Activated naive CD8-positive, alpha-beta T cell (primary cell): ENCODE results near the gene MOB3A.

ENCODE experiments used
- H3K27ac Mint-ChIP-seq: one replicate; pipeline ENCODE4 v1.8.0; 2021; ENCODE audit warnings: mixed read lengths
- H3K27me3 Mint-ChIP-seq: one replicate; pipeline ENCODE4 v1.8.0; 2021; ENCODE audit warnings: mixed read lengths
- H3K36me3 Mint-ChIP-seq: one replicate; pipeline ENCODE4 v1.8.0; 2021; ENCODE audit warnings: mixed read lengths
- H3K4me1 Mint-ChIP-seq: one replicate; pipeline ENCODE4 v1.8.0; 2021; ENCODE audit warnings: low read depth, mixed read lengths
- H3K4me3 Mint-ChIP-seq: one replicate; pipeline ENCODE4 v1.8.0; 2021; ENCODE audit warnings: mild to moderate bottlenecking, mixed read lengths
- H3K9me3 Mint-ChIP-seq: one replicate; pipeline ENCODE4 v1.8.0; 2021; ENCODE audit warnings: low read depth, mixed read lengths

The MOB3A gene

DNA sequence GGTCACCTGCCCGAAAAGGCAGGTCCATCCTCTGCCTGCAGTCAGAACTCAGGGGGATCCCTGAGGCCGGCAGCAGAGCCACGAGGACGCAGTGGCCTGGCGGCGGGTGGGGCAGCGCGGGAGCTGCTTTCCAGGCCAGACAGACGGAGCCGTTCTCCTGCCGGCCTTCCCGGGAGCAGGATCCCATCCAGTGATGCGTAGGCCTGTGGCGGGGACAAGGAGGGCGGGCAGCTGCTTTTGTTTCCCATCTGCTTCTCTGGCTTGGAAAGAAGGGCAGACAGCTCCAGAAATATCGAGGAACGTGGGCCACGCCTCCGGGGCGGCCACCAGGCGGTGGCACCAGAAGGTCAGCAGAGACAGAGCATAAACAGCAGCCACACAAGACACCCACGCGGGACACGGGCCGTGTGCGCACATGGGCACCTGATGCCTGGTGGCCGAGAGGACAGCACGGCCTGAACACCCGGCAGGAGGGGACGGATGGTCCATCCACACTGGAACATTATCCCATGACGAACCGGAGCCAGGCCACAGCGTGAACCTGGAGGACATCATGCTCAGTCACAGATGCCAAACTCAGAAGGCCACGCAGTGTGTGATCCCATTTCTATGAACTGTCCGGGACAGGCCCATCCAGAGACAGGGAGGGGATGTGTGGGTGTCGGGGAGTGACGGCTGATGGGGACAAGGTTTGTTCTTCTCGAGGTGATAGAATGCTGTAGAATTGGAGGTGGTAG is 31.2 kb downstream of the MOB3A start:
- Mint-ChIP-seq H3K27me3 (no peaks in the 10 kb centered on the region), H3K27ac (no peak overlapping the region), H3K9me3 (no peaks in the 10 kb centered on the region), H3K4me3 (no peak overlapping the region), H3K4me1 (peaks cover 21% of the 10 kb centered on the region), H3K36me3 (no peaks in the 10 kb centered on the region)

DNA sequence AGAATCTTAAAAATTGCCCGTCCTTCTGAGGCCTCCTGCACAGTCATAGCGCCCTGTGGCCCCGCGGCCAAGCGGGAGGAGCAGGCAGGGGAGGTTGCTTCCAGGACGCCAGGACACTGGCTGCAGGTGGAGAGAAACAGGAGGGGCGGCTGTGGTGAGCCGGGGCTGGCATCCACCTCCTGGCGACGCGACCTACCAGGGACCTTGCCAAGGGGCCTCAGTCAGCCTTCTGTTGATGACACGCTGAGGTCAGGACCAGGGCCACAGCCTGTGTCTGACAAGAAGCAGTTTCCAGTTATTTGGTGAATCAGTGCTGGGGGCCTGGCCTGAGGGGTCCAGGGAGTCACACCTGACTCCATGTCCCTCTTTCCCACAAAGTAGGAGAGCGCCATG is 31.7 kb downstream of the MOB3A start:
- no peaks in the 10 kb centered on the region for H3K27me3 Mint-ChIP-seq
- H3K9me3 Mint-ChIP-seq, result no peaks in the 10 kb centered on the region
- no peaks in the 10 kb centered on the region for H3K36me3 Mint-ChIP-seq
- H3K4me1 Mint-ChIP-seq, result peaks cover 18% of the 10 kb centered on the region
- H3K4me3 Mint-ChIP-seq, result no peak overlapping the region
- no peak overlapping the region for H3K27ac Mint-ChIP-seq

DNA sequence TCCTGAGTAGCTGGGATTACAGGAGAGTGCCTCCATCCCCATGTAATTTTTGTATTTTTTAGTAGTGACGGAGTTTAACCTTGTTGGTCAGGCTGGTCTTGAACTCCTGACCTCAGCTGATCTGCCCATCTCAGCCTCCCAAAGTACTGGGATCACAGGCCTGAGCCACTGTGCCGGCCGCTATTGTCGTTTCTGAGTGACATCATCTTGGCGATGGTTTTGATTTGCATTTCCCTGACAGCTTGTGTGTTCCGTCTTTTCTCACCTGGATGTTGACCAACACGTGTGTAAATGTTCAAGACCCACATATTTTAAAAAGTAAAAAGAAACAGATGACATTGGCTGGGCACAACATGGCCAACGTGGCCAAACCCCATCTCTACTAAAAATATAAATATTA is 32.3 kb downstream of the MOB3A start:
- H3K4me1 Mint-ChIP-seq, result peaks cover 22% of the 10 kb centered on the region
- no peaks in the 10 kb centered on the region for H3K27me3 Mint-ChIP-seq
- no peak overlapping the region for H3K27ac Mint-ChIP-seq
- no peaks in the 10 kb centered on the region for H3K36me3 Mint-ChIP-seq
- peak overlapping the region; percentile 49 for H3K4me3 Mint-ChIP-seq
- no peaks in the 10 kb centered on the region for H3K9me3 Mint-ChIP-seq

DNA sequence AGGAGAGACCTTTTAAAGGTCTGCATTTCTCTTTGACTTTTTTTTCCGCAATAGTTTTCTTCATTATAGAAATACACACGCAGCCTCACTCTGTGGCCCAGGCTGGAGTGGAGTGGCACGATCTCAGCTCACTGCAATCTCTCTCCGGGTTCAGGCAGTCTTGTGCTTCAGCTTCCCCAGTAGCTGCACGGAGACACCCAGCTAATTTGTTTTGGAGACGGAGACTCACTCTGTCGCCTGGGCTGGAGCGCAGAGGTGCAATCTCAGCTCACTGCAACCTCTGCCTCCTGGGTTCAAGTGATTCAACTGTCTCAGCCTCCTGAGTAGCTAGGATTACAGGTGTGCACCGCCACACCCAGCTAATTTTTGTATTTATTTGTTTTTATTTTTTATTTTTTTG is 33.4 kb downstream of the MOB3A start:
- Mint-ChIP-seq H3K9me3 (no peaks in the 10 kb centered on the region), H3K4me1 (peaks cover 31% of the 10 kb centered on the region), H3K27ac (peak overlapping the region; percentile 28), H3K27me3 (no peaks in the 10 kb centered on the region), H3K36me3 (no peaks in the 10 kb centered on the region), H3K4me3 (peak overlapping the region; percentile 90)

DNA sequence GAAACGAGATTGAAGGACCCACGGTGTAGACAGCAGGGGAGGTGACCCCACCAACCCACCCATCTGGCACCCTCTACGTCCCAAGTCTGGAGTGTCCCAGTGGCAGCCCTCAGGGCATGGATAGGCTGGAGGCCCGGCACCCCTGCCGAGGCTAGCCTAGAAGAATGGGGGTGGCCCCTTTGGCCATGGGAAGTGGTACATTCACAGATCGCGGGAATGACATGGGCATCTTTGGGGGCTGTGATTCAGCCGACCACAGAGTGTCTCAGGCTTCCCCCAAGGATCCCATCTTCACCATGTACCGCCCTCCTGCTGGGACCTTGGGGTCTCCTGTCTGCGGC is 33.8 kb downstream of the MOB3A start:
- Mint-ChIP-seq H3K36me3 (no peaks in the 10 kb centered on the region), H3K4me3 (peak overlapping the region; percentile 90), H3K9me3 (no peaks in the 10 kb centered on the region), H3K27me3 (no peaks in the 10 kb centered on the region), H3K27ac (peak overlapping the region; percentile 77), H3K4me1 (peaks cover 32% of the 10 kb centered on the region)

DNA sequence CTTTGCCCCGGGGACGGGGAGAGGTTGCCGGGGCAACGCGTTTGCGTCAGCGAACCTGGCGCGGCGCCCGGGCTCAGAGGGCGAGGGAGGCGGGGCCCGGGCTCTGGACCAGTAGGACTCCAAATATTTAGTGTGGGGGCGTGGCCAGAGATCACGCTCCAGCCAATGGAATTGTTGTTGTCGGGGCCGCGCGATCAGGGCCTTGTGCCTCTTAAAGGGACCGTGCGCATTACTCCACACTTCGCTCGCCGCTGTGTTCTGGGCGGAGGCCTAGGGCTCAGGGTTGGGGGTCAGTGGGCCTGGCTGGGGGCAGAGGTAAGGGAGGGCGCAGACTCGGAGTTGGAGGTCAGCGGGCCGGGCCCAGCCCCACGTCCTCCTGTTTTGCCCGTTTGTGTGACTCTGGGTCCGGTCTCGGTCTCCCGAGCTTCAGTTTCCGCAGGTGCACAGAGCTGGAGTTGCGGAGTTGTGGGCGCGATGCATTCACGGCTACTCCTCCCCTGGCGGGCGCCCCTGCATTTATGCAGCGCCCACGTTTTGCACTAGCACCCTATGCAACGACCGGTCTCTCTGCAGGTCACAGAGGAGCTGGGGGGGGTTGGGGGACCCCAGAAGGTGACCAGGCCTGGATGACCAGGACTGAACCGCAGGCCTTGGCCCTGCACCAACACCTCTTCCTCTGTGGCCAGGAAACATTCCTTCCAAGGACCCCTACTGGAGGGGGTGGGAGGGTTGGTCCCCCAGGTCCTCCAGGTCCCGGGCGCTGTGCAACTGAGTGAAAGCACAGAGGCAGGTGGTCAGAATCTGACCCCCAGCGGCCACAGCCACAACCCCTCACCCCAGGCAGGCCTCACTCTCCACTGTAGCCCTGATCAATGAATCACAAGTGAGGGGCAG is 34.4 kb downstream of the MOB3A start:
- no peaks in the 10 kb centered on the region for H3K9me3 Mint-ChIP-seq
- peak overlapping the region; percentile 88 for H3K27ac Mint-ChIP-seq
- no peaks in the 10 kb centered on the region for H3K27me3 Mint-ChIP-seq
- H3K36me3 Mint-ChIP-seq, result no peaks in the 10 kb centered on the region
- peaks cover 35% of the 10 kb centered on the region for H3K4me1 Mint-ChIP-seq
- peak overlapping the region; percentile 90 for H3K4me3 Mint-ChIP-seq

DNA sequence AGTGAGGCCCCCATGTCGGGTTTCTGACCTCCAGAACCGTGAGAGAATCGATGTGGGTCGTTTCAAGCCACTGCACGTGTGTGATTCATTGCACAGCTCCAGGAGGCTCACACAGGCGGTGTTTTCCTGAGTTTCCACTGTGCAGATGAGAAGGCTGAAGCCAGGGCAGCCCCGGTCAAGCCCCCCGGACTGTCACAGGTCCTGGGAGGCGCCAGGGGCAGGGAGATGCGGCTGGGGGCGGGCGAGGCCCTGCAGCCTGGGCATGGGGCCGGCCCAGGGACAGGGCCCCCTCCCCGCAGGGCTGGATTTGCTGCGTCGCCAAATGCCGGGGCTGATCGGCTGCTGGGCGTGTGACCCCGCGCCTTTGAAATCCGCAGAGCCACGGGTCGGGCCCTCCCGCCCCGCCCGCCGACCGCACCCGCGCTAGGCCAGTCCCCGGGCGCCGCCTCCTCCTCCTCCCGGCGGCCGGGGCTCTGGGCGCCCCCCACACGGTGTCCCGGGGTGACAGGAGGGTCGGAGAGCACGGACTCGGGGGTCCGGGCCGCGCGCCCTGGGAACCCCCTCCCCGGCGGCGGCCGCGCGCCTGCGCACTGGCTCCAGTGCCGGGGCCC is 35.1 kb downstream of the MOB3A start:
- Mint-ChIP-seq H3K27ac (peak overlapping the region; percentile 96), H3K36me3 (no peaks in the 10 kb centered on the region), H3K27me3 (no peaks in the 10 kb centered on the region), H3K9me3 (no peaks in the 10 kb centered on the region), H3K4me3 (peak overlapping the region; percentile 89), H3K4me1 (peaks cover 37% of the 10 kb centered on the region)

DNA sequence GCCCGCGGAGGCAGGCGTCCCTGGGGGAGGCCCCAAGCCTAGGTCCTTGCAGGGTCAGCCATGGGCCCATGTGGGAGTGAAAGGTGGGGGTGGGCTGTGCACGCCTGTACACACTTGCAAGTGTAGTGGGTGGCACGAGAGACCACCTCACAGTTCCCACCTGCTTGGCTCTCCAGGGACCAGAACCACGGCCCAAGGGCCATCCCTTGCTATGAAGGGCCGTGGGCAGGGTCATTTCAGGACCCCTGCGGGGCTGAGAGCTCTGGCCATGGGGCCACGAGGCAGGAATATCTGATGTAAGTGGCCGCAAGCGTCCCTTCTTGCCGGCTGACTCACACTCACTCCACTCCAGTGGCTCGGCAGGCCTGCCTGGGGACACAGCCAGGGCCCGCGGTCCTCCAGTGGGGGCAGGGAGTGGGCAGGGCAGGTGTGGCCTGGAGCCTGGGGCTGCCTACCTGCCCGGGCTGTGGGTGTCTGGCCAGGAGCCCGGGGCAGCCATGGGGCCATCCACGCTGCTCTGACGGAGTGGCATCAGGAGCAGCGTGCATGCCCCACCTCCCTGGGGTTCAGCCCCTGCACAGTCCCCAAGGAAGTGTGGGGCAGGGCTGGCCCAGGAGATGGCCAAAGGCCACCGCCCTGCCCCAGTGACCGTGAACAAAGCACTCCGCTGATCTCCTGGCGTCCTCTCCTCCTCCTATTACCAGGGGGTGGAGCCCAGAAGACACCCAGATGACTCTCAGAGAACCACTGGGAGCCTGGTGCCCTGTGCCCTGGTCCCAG is 36.5 kb downstream of the MOB3A start:
- peak overlapping the region; percentile 89 for H3K4me3 Mint-ChIP-seq
- no peaks in the 10 kb centered on the region for H3K27me3 Mint-ChIP-seq
- peaks cover 44% of the 10 kb centered on the region for H3K4me1 Mint-ChIP-seq
- H3K27ac Mint-ChIP-seq, result peak overlapping the region; percentile 96
- no peaks in the 10 kb centered on the region for H3K9me3 Mint-ChIP-seq
- no peaks in the 10 kb centered on the region for H3K36me3 Mint-ChIP-seq

DNA sequence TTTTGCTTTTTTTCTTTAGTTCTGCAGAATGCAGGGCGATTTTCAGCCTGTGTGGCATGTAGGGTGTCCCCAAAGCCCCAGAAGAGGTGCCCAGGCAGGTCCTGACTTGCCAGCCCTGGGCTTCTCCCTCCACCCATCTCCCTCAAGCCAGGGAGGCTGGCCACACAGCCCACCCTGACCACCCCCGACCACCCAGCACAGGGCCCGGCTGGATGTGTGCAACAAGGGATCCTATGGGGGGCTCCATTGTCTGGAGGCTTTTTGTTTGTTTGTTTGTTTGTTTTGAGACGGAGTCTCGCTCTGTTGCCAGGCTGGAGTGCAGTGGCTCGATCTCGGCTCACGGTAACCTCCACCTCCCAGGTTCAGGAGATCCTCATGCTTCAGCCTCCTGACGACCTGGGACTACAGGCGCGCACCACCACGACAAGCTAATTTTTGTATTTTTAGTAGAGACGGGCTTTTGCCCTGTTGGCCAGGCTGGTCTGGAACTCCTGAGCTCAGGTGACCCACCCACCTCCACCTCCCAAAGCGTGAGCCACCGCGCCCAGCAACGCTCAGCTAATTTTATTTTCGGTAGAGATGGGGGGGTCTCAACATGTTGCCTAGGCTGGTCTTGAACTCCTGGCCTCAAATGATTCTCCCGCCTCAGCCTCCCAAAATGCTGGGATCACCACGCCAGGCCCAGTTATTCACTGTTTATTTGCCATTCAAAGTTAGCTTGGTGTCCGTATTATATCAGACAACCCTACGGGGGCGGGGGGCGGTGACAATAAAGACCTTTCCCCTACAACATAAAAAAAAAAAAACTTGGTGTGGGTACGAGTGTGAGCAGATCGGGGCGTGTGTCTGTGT is 37.3 kb downstream of the MOB3A start:
- H3K4me1 Mint-ChIP-seq, result peaks cover 45% of the 10 kb centered on the region
- H3K4me3 Mint-ChIP-seq, result no peak overlapping the region
- peak overlapping the region; percentile 80 for H3K27ac Mint-ChIP-seq
- no peaks in the 10 kb centered on the region for H3K27me3 Mint-ChIP-seq
- H3K9me3 Mint-ChIP-seq, result no peaks in the 10 kb centered on the region
- no peaks in the 10 kb centered on the region for H3K36me3 Mint-ChIP-seq

DNA sequence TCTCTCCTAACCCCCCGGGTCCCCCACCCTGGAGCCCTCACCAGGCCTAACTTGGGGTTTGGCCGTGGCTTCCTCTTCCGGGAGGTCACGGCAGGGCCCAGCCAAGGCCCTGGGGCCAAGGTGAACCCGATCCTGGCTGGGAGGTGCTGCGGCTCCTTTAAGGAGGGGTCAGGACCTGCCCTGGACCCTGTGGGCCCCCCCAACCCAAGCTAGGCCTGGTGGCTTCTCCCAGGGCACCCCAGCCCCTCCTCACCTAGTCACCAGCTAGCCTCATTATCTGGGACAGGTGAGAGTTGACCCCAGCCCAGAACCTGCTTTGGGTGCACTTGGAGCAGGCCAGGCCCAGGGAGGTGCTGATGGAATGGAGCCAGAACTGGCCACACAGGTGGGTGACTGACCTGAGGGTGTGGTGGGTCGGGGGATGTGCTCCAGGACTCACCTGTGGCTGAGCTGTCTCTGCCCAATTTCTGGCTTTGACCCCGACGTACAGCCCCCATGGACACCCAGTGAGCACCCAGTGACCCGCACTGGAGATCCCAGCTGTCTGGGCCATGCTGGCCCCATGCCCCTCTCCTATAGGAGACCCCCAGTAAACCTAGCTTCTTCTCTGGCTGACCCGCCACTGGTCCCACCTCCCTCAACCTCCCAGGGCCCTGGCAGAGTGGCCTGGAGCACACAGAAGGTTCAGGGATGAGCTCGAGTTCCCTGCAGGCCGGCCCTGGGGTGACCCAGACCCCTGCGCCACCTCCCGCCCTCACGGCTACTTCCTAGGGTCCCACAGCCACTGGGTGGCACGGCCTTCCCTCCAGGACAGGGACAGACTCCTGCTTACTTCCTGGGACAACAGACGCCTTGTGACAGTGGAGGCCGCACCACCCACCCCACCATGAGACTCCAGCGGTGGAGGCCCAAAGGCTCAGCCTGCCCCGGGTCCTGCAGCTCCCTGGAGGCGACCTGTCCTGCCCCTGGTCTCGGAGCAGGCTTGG is 38.3 kb downstream of the MOB3A start:
- Mint-ChIP-seq H3K4me1 (peaks cover 48% of the 10 kb centered on the region), H3K9me3 (no peaks in the 10 kb centered on the region), H3K27me3 (no peaks in the 10 kb centered on the region), H3K4me3 (no peak overlapping the region), H3K27ac (peak overlapping the region; percentile 80), H3K36me3 (no peaks in the 10 kb centered on the region)

DNA sequence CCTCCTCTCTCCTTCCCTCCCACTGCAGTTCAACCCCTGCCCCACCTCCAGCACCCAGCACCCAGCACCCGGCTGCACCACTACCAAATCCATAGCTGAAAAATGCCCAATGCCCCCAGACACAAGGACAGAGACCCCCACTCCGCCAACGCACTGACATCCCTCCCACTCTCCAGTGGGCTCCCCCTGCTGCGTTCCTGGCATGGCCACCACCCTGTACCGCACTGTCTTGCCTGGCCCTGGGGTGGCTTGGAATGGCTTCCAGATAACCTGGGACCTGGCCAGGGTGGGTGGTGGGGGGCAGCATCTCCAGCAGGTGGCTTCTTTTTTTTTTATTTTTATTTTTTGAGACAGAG is 39.3 kb downstream of the MOB3A start:
- H3K9me3 Mint-ChIP-seq, result no peaks in the 10 kb centered on the region
- H3K27me3 Mint-ChIP-seq, result no peaks in the 10 kb centered on the region
- peaks cover 44% of the 10 kb centered on the region for H3K4me1 Mint-ChIP-seq
- no peaks in the 10 kb centered on the region for H3K36me3 Mint-ChIP-seq
- H3K27ac Mint-ChIP-seq, result peak overlapping the region; percentile 54
- H3K4me3 Mint-ChIP-seq, result peak overlapping the region; percentile 17

DNA sequence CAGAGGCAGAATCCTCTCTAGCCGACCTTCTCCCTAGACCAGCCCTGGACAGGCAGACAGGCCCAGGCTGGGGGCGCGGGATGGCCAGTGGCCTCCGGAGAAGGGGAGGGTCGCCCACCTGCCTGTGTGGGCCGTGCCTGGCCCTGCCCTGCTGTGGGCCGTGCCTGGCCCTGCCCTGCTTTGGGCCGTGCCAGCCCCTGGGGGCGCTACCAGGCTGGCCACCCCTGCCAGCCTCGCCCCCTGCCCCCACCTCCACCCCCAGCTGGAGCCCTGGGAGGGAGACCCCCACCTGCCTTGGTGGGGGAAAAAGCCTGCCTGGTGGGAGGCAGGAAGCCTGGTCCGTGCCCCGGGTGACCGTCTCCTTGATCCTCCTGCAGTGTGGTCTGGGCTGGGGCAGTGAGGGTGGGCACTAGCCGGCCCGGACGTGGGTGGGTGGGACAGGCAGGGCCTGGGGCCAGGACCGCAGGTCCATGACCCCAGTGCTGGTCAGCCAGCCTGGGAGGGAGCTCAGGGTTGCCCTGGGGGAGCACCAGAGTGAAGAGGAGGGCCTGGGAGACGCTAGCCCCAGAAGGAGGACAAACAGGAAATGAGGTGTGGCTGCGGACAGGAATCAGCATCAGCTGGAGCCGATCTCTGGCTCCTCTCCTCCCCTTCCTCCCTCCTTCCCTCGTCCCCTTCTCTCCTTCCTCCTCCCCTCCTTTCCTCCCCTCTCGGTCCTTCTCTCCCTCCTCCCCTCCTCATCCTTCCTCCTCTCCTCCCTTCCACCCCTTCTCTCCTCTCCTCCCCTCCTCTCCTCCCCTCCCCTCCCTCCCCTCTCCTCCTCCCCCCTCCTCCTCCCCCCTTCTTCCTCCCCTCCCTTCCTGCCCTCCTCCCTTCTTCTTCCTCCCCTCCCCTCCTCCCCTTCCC is 39.9 kb downstream of the MOB3A start:
- H3K9me3 Mint-ChIP-seq, result no peaks in the 10 kb centered on the region
- peak overlapping the region; percentile 73 for H3K27ac Mint-ChIP-seq
- peaks cover 47% of the 10 kb centered on the region for H3K4me1 Mint-ChIP-seq

More for the DNA sequence above, 39.9 kb downstream of the MOB3A start:
- peak overlapping the region; percentile 46 for H3K4me3 Mint-ChIP-seq
- H3K27me3 Mint-ChIP-seq, result no peaks in the 10 kb centered on the region
- no peaks in the 10 kb centered on the region for H3K36me3 Mint-ChIP-seq
